HG03439 (cell line): ENCODE data around the gene ARL6IP4.
"Not testable (repeated sequence)": the region's sequence is repeated elsewhere in the genome, so short reads cannot be mapped to it uniquely, and the experiment has no call there.

Experiments
- ATAC-seq: cut with Tn5 transposase; IDR thresholded peaks from one replicate; pipeline ENCODE4 v1.9.1; 2021; ENCODE audit warnings: mild to moderate bottlenecking, moderate library complexity; ENCODE audit not compliant: unreplicated experiment

Gene ARL6IP4

GRCh38 chr12:123005081-123005626 lies 24.7 kb downstream of the ARL6IP4 start:
- no peak for ATAC-seq

DNA sequence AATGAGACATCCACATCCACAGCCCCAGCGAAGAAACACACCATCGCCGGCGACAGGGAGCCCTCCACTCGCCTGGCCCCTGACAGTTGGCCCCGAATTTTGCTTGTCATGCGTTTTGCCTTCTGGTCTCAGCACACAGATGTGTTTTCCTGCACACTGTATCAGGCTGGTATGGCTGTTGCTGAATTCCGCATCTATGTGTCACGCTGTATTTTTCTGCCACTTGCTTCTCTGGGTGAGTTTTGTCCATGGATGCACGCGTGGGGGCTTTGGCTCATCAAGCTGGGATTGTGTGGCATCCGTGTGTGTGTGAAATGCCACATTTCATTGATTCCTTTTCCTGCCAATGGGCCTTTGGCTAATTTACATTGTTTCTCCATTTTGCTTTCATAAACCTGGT lies 26.5 kb downstream of the ARL6IP4 start:
- ATAC-seq = no peak

GRCh38 chr12:123010110-123010509 lies 29.6 kb downstream of the ARL6IP4 start:
- no peak for ATAC-seq

DNA sequence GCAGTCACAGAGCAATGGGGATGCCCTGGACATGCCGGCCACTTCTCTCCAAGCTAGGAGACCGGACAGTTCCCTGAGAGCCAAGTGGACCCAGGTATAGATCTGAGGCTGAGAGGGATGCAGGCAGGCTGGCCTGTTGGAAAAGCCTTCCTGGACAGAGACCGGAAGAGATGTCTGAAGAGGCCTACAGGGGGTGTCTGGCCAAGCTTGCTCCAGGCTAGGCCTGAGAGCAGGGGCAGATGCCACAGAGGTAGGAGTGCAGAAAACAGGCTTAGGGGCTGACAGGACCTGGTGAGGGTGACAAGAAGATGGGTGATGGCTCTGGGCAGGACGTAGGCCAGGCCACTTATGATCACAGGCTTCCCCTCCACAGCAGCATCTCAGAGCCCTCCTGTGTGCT lies 30.2 kb downstream of the ARL6IP4 start:
- no peak for ATAC-seq

DNA sequence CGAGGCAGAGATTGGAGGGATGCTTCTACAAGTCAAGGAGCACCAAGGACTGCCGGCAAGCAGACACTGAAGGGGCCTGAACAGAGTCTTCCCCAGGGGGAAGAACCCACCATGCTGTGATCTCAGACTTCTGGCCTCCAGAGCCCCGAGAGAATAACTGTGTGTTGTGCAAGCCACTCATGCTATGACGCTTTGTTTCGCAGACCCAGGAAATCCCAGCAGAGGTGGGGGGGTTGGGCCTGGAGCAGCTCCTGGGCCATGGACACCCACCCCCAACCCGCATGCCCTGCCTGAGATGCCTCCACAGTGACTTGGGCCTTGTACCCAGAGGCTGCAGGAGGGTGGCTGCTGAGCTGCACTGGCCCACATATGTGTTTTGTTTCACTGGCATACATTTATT lies 31.2 kb downstream of the ARL6IP4 start:
- ATAC-seq = no peak

DNA sequence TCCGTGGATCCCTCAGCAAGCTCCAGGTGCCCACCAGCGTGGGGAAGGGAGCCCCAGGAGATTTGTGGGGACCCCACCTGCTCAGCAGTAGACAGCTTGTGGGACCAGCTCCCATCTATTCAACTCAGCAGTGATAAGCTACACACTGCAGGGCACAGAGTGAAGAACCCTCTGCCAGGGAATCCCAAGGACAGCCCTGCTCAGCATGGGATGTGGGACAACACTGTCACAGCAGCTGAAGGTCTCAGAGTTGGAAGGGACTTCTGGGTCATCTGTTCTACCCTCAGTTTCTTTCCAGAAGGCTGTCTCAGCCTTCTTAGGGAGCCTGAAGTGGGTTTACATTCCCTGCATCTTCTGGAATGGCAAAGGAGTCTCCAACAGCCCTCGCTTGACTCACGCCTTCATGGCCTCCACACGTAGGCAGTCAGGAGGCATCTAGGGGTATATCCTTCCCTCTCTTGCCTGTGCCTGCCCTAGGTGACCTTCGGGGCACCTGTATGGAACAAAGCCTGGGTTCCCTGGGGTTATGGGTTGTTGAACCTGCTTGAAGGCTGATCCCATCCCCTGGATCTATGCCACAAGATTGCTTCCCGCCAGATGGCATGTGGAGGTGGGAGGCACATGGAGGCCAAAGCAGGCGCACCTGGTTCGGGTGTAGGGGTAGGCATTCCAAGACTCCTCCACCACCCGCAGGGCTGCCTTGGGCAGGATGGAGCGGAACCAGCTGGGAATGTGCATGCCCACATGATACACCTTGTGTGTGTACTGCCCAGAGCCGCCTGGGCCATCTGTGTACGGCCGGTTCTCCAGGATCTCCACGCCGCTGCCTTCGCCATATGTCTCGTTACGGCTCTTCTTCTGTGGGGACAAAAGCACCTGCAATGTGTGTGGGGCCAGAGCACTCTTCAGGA lies 33.0 kb downstream of the ARL6IP4 start:
- ATAC-seq = no peak

DNA sequence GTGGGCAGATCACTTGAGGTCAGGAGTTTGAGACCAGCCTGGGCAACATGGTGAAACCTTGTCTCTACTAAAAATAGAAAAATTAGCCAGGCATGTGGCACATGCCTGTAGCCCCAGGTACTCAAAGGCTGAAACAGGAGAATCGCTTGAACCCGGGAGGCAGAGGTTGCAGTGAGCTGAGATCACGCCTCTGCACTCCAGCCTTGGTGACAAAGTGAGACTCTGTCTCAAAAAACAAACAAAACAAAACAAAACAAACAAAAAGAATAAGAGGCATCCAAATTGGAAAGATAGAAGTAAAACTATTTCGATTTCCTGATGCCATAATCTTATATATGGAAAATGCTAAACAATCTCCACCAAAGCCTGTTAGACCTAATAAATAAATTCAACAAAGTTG lies 34.0 kb downstream of the ARL6IP4 start:
- ATAC-seq = not testable (repeated sequence)

GRCh38 chr12:123017753-123018152 lies 37.3 kb downstream of the ARL6IP4 start:
- no peak for ATAC-seq

DNA sequence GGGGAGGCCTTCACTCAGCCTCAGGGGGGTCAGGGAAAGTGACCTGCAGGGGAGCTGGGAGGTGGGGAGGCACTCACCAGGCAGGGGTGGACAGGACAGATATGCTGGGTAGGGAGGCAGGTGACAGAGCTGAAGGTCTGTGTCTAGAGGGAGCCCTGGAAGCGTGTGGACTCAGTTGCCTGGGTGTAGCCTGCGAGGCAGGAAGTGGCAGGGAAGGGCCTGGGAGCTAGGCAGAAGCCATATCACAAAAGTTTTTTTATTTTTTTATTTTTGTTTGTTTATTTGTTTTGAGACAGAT lies 39.3 kb downstream of the ARL6IP4 start:
- ATAC-seq = no peak

GRCh38 chr12:123021688-123022604 lies 41.5 kb downstream of the ARL6IP4 start:
- no peak for ATAC-seq

- ATAC-seq = no peak
Measured at GRCh38 chr12:123022846-123023245, 42.4 kb downstream of the ARL6IP4 start.

DNA sequence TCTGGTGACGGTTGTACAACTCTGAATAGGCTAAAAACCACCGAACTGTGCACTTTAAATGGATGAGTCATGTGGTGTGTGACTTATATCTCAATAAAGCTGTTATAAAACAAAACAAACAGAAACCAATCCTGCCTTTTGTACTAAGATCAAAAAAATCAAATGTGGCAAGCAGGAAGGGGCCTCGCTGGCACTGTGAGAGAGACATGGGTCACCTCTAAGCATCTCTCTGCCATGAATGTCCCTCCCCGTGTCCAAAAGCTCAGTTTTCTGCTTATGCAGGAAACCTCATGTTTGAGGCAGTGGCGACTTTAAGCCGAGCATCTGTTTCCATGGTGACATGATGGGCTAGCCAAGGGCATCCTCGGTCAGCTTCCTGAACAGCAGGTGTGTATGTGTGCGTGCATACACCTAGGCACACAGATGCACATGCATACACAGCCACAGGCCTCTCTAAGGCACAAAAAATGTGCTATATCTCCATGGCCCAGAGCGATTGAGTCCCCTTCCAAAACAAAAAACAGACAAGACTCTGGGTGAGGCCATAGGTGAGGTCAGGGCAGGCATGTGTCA lies 44.4 kb downstream of the ARL6IP4 start:
- ATAC-seq = no peak

GRCh38 chr12:123026094-123026853 lies 45.8 kb downstream of the ARL6IP4 start:
- no peak for ATAC-seq

GRCh38 chr12:123027726-123028445 lies 47.4 kb downstream of the ARL6IP4 start:
- no peak for ATAC-seq

GRCh38 chr12:123028475-123028874 lies 48.0 kb downstream of the ARL6IP4 start:
- ATAC-seq = no peak

- ATAC-seq = no peak
Measured at GRCh38 chr12:123029550-123029949, 49.1 kb downstream of the ARL6IP4 start.

DNA sequence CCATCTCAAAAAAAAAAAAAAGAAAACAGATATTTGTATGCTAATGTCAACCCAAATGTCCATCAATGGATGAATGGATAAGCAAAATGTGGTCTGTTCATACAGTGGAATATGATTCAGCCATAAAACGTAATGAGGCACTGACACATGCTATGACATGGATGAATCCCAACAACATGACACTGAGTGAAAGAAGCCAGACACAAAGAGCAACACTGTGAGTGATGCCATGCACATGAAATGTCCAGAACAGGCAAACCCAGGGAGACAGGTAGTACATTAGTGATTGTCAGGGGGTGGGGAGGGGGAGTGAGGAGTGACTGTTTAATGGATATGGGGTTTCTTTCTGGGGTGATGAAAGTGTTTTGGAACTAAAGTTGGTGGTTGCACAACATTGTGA lies 50.2 kb downstream of the ARL6IP4 start:
- ATAC-seq = no peak

DNA sequence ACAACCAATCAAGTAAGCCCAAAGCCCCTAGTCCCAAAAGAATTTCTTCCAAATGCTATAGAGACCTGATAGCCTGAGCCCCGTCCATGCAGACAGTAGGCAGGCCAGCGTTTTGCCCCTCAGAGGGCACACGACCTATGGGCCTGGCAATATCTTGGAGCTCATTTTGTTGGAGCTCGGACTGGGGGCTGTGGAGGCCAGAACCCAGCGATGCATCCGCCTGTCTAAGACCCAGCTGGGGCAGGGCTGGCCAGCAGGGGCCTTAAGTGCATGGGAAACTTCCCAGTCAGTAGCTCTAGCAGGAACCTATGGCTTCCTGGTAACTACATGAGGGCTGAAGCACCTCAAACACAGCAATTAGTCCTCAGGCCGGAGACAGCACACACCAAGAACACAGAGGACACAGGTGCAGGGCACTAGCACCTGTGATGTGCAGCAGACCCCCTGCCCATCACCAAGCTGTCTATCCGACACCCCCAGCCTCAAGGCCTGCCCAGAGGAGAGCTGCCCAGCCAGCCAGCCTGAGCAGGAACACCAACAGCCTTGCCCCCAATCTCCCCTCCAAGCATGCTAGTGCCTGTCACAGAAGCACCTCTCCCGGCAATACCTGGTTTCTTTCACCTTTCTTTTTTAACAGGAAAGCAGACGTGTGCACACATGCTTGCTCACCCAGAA lies 50.8 kb downstream of the ARL6IP4 start:
- no peak for ATAC-seq
